ENCODE results near the gene KCNN4.

Gene KCNN4

GRCh38 chr19:43812688-43813087 is 31.9 kb upstream of the KCNN4 start:
- CTCF ChIA-PET, result interaction anchor here (0.7 to 5.0 kb wide), 8 partner anchors 10 to 464 kb away, joined by 3 to 52 read pairs (median 3); no protein-coding TSS in a partner anchor
- H3K36me3 ChIP-seq (ENCODE audit: control insufficient read depth in 2 of 2, insufficient read depth in 1 of 2, low read length in 2 of 2), result no peaks in the 10 kb centered on the region; a peak in 1 of 3 replicates
- H3K9me3 ChIP-seq (ENCODE audit: control insufficient read depth, insufficient read depth, low read depth, low read length), result peaks cover 16% of the 10 kb centered on the region
- TF ChIP-seq ZNF776 (tag by site-specific recombination; IDR thresholded peaks at IDR 0.05; ENCODE audit: borderline replicate concordance) (no peak), BCL6B (tag by site-specific recombination; IDR thresholded peaks at IDR 0.05) (0 out of 2 replicates have a peak, but pooled peaks have one; percentile 10)
- H3K4me3 ChIP-seq (ENCODE audit: low read depth, low read length), result no peak overlapping the region
- no peak overlapping the region for H3K27ac ChIP-seq (ENCODE audit: extremely low read depth, low read depth, low read length)
- POLR2A ChIA-PET, result no interaction called here
- no peaks in the 10 kb centered on the region for H3K4me1 ChIP-seq (ENCODE audit: control insufficient read depth, insufficient read depth, low read length)

- Histone ChIP-seq H3K27ac (ENCODE audit: extremely low read depth, low read depth, low read length) (no peak overlapping the region), H3K4me1 (ENCODE audit: control insufficient read depth, insufficient read depth, low read length) (no peaks in the 10 kb centered on the region), H3K36me3 (ENCODE audit: control insufficient read depth in 2 of 2, insufficient read depth in 1 of 2, low read length in 2 of 2) (no peaks in the 10 kb centered on the region; a peak in 1 of 3 replicates), H3K9me3 (ENCODE audit: control insufficient read depth, insufficient read depth, low read depth, low read length) (peaks cover 12% of the 10 kb centered on the region), H3K4me3 (ENCODE audit: low read depth, low read length) (no peak overlapping the region)
- CTCF ChIA-PET, result interaction anchor here (0.7 to 5.0 kb wide), 8 partner anchors 10 to 365 kb away, joined by 3 to 58 read pairs (median 4); no protein-coding TSS in a partner anchor
- POLR2A ChIA-PET, result no interaction called here
- TF ChIP-seq ZNF692 (tag by site-specific recombination; IDR thresholded peaks at IDR 0.05) (no peak), ZNF624 (tag by site-specific recombination; IDR thresholded peaks at IDR 0.05) (no peak), ZSCAN5A (tag by site-specific recombination; IDR thresholded peaks at IDR 0.05) (no peak), ZNF366 (tag by site-specific recombination; conservative IDR thresholded peaks at IDR 0.05) (peak; percentile 54)
Measured at GRCh38 chr19:43812259-43812658, 31.5 kb upstream of the KCNN4 start.

- ChIA-PET CTCF (interaction anchor here (0.7 to 5.0 kb wide), 10 partner anchors 11 to 379 kb away, joined by 3 to 58 read pairs (median 3); partner anchors contain the start of genes IRGQ and ZNF576), POLR2A (no interaction called here)
- no peak for TF ChIP-seq YY2 (tag by site-specific recombination; IDR thresholded peaks at IDR 0.05)
- TF ChIP-seq ZIC2 (tag by site-specific recombination; IDR thresholded peaks at IDR 0.05), result no peak
- no peak for TF ChIP-seq ZNF707 (tag by site-specific recombination; IDR thresholded peaks at IDR 0.05)
- no peak for TF ChIP-seq ZBTB1 (tag by site-specific recombination; IDR thresholded peaks at IDR 0.05)
- TF ChIP-seq ZNF132 (tag by site-specific recombination; IDR thresholded peaks at IDR 0.05; ENCODE audit: borderline replicate concordance), result no peak
- TF ChIP-seq ZNF521 (tag by site-specific recombination; IDR thresholded peaks at IDR 0.05), result no peak
- TF ChIP-seq ZNF10 (tag by site-specific recombination; IDR thresholded peaks at IDR 0.05), result no peak
- TF ChIP-seq ZNF133 (tag by site-specific recombination; IDR thresholded peaks at IDR 0.05), result no peak
- TF ChIP-seq PBX3 (CRISPR knock-in tag; IDR thresholded peaks at IDR 0.05), result no peak
- Histone ChIP-seq H3K9me3 (ENCODE audit: control insufficient read depth, insufficient read depth, low read depth, low read length) (peaks cover 9% of the 10 kb centered on the region), H3K27ac (ENCODE audit: extremely low read depth, low read depth, low read length) (no peak overlapping the region), H3K4me3 (ENCODE audit: low read depth, low read length) (no peak overlapping the region), H3K36me3 (ENCODE audit: control insufficient read depth in 2 of 2, insufficient read depth in 1 of 2, low read length in 2 of 2) (no peaks in the 10 kb centered on the region; a peak in 1 of 3 replicates), H3K4me1 (ENCODE audit: control insufficient read depth, insufficient read depth, low read length) (no peaks in the 10 kb centered on the region)
Measured at GRCh38 chr19:43811837-43812236, 31.1 kb upstream of the KCNN4 start.
